Measurements from ENCODE around the gene ZNF860. TPM values are rescaled to one million over a fixed set of nuclear protein-coding genes. Genes with fewer than 3 reads are reported as not detected.

Gene ZNF860
- total and polyA plus RNA-seq, 2 of the 4 experiments (the other 2 are of a cell fraction) = 0.18 to 0.26 TPM

GRCh38 chr3:31957106-31957505, 24.4 kb upstream of the ZNF860 start:
- H2BK15ac ChIP-seq (ENCODE audit: low read depth, low read length) = no peak overlapping the region
- intact Hi-C loops (cut with micrococcal nuclease) = no loop called here

More at GRCh38 chr3:31957106-31957505, 24.4 kb upstream of the ZNF860 start:
- TF ChIP-seq CEBPB (IDR thresholded peaks at IDR 0.05; ENCODE audit: low read depth, low read length) (no peak), CTCF (conservative IDR thresholded peaks at IDR 0.05; ENCODE audit: low read depth, low read length) (no peak), RCOR1 (IDR thresholded peaks at IDR 0.05; ENCODE audit: insufficient replicate concordance, low read length) (no peak), ELK1 (IDR thresholded peaks at IDR 0.05; ENCODE audit: borderline replicate concordance, low read depth, low read length) (no peak), RAD21 (IDR thresholded peaks at IDR 0.05; ENCODE audit: low read length) (no peak), MAZ (IDR thresholded peaks at IDR 0.05; ENCODE audit: borderline replicate concordance, low read depth, low read length) (no peak), SMC3 (IDR thresholded peaks at IDR 0.05; ENCODE audit: low read depth, low read length) (no peak), NFE2L2 (IDR thresholded peaks at IDR 0.05; ENCODE audit: low read depth, low read length) (no peak), MAFK (IDR thresholded peaks at IDR 0.05; ENCODE audit: low read depth, low read length) (no peak), FOS (IDR thresholded peaks at IDR 0.05; ENCODE audit: low read depth, low read length) (no peak)
- ChIA-PET CTCF (no interaction called here), POLR2A (ENCODE audit: unreplicated experiment) (no interaction called here)
- Histone ChIP-seq H3K23ac (ENCODE audit: low read depth, low read length) (no peak overlapping the region), H3K18ac (ENCODE audit: low read depth, low read length) (no peak overlapping the region), H3K79me1 (ENCODE audit: low read depth in 1 of 2, low read length in 2 of 2) (peaks cover 5 to 14% of the 10 kb centered on the region in 2 experiments), H3K9me3 (ENCODE audit: control insufficient read depth, insufficient read depth, low read length) (peaks cover 6% of the 10 kb centered on the region), H4K5ac (ENCODE audit: low read depth, low read length) (no peak overlapping the region), H3K27ac (ENCODE audit: insufficient read depth, low read length) (no peak overlapping the region), H3K9ac (ENCODE audit: low read depth, low read length) (no peak overlapping the region), H3K4me2 (ENCODE audit: low read depth, low read length) (no peak overlapping the region), H3K4me1 (ENCODE audit: control insufficient read depth, insufficient read depth, low read length) (peaks cover 8% of the 10 kb centered on the region), H3K4me3 (ENCODE audit: insufficient read depth, low read depth, low read length) (no peak overlapping the region), H3K56ac (ENCODE audit: extremely low read depth, insufficient read depth, low read length) (no peak overlapping the region), H4K91ac (ENCODE audit: insufficient read depth, low read depth, low read length) (no peak overlapping the region), H3K4ac (ENCODE audit: low read depth, low read length) (no peak overlapping the region), H2AK9ac (replicated peaks; ENCODE audit: low read depth, low read length, poor library complexity) (no peak overlapping the region), H2BK20ac (ENCODE audit: low read depth, low read length) (no peak overlapping the region), H4K8ac (ENCODE audit: low read depth in 2 of 2, low read length in 2 of 2) (no peak overlapping the region), H2BK5ac (ENCODE audit: low read depth, low read length, poor library complexity, severe bottlenecking) (no peak overlapping the region), H4K20me1 (ENCODE audit: insufficient read depth, low read length) (no peaks in the 10 kb centered on the region), H3K9me1 (ENCODE audit: insufficient read depth, low read length) (no peaks in the 10 kb centered on the region; the same call in 1 of the 2 replicates), H3K27me3 (ENCODE audit: control insufficient read depth, insufficient read depth, low read length) (no peaks in the 10 kb centered on the region), H3K14ac (replicated peaks; ENCODE audit: low read depth, low read length) (no peak overlapping the region), H2BK120ac (ENCODE audit: low read depth, low read length) (no peak overlapping the region), H2AFZ (replicated peaks; ENCODE audit: low read length, poor library complexity) (no peak overlapping the region), H3K36me3 (ENCODE audit: control insufficient read depth, insufficient read depth, low read length) (no peaks in the 10 kb centered on the region), H2AK5ac (ENCODE audit: low read depth, low read length) (no peak overlapping the region)
- ATAC-seq (ENCODE audit: low read depth) (no peak), DNase-seq (no peak)
- BruUV-seq (replicated peaks) = no TSS peak
- in situ Hi-C loops (cut with MboI; ENCODE audit: low sequenced_read_pairs) = no loop called here
- no CpG with 5 or more reads among the region's 3 CpGs for WGBS, 2 experiments (ENCODE audit: extremely low coverage in 2 of 2, insufficient read length in 1 of 2)
- dilution Hi-C loops (cut with HindIII; ENCODE audit: low sequenced_read_pairs, unreplicated experiment) = no loop called here

All from IMR-90 (cell line).